Stimulated activated CD8-positive, alpha-beta memory T cell treated with anti-CD3 and anti-CD28 coated beads, Interleukin-12 subunit alpha, Interleukin-12 subunit beta, amount 100 ng/mL, for 4 hours (primary cell): ENCODE measurements around the gene CTPS2.

Source experiments
- DNase-seq: peaks from one replicate; pipeline ENCODE4 v3.0.0-alpha.2; 2020; ENCODE audit warnings: low read depth

The CTPS2 gene

GRCh38 chrX:16552546-16552945 lies 159.9 kb downstream of the CTPS2 start:
- no peak for DNase-seq

- no peak for DNase-seq
These were observed 164.8 kb downstream of the CTPS2 start for GRCh38 chrX:16547644-16548043.

GRCh38 chrX:16544969-16545368 lies 167.5 kb downstream of the CTPS2 start:
- no peak for DNase-seq
